ENCODE measurements around the gene HADHA.

HADHA gene

DNA sequence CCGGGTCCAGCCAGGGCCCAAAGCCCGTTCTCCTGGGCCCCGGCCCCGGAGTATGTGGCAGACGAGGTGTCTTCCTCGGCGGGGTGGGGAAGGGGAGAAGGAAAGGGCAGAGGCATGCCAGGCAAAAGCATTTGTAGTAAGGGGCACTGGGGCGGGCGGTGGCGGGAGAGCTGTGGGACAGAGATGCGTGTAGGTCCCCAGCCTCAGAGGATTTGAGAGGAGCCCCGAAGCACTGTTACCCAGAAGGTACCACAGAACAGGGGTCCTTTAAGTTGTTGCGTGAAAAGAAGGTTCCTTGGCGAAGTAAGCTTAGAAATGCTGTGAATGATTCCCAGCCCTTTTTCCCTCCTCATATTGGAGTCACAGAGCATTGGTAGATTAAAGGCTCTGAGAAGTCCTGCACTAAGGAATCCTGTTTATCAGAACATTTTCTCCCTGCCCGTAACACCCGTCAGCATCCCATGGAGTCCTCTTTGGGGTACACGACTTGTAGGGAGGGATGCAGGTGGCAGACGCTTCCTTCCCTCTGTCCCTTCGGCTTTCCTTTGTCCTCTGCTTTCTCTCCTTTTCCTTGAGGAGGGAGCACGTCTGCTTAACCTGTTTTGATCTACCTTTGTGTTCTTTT lies 59.0 kb downstream of the HADHA start:
- Histone ChIP-seq H3K4me1 (ENCODE audit: control insufficient read depth, insufficient read depth, low read length) (no peaks in the 10 kb centered on the region), H3K27ac (ENCODE audit: low read length) (no peak overlapping the region), H3K4me3 (ENCODE audit: low read length) (peak overlapping the region; percentile 40; the same call in 1 of the 2 replicates), H3K36me3 (ENCODE audit: control insufficient read depth, insufficient read depth, low read length) (no peaks in the 10 kb centered on the region), H3K9me3 (ENCODE audit: control insufficient read depth, insufficient read depth, low read length) (no peaks in the 10 kb centered on the region), H3K27me3 (ENCODE audit: control insufficient read depth, insufficient read depth, low read length) (no peaks in the 10 kb centered on the region)
- DNase-seq (ENCODE audit: low read depth, low spot score): no peak
- no CpG with 5 or more reads among the region's 20 CpGs for WGBS (ENCODE audit: insufficient coverage, insufficient read length)

GRCh38 chr2:26184555-26185303 lies 59.7 kb downstream of the HADHA start:
- peak overlapping the region; percentile 40; the same call in 1 of the 2 replicates for H3K4me3 ChIP-seq (ENCODE audit: low read length)
- WGBS (ENCODE audit: insufficient coverage, insufficient read length): no CpG with 5 or more reads among the region's 114 CpGs
- H3K36me3 ChIP-seq (ENCODE audit: control insufficient read depth, insufficient read depth, low read length): no peaks in the 10 kb centered on the region
- H3K27me3 ChIP-seq (ENCODE audit: control insufficient read depth, insufficient read depth, low read length): no peaks in the 10 kb centered on the region
- no peak overlapping the region for H3K27ac ChIP-seq (ENCODE audit: low read length)
- no peaks in the 10 kb centered on the region for H3K9me3 ChIP-seq (ENCODE audit: control insufficient read depth, insufficient read depth, low read length)
- DNase-seq (ENCODE audit: low read depth, low spot score): peak; percentile 81
- H3K4me1 ChIP-seq (ENCODE audit: control insufficient read depth, insufficient read depth, low read length): no peaks in the 10 kb centered on the region

GRCh38 chr2:26184121-26184520 lies 60.3 kb downstream of the HADHA start:
- no peak for DNase-seq (ENCODE audit: low read depth, low spot score)
- Histone ChIP-seq H3K27ac (ENCODE audit: low read length) (no peak overlapping the region), H3K27me3 (ENCODE audit: control insufficient read depth, insufficient read depth, low read length) (no peaks in the 10 kb centered on the region), H3K36me3 (ENCODE audit: control insufficient read depth, insufficient read depth, low read length) (no peaks in the 10 kb centered on the region), H3K9me3 (ENCODE audit: control insufficient read depth, insufficient read depth, low read length) (no peaks in the 10 kb centered on the region), H3K4me3 (ENCODE audit: low read length) (peak overlapping the region; percentile 30; the same call in 1 of the 2 replicates), H3K4me1 (ENCODE audit: control insufficient read depth, insufficient read depth, low read length) (0 out of 2 replicates have a peak, but pooled peaks cover 2% of the 10 kb centered on the region)
- no CpG with 5 or more reads among the region's 34 CpGs for WGBS (ENCODE audit: insufficient coverage, insufficient read length)

DNA sequence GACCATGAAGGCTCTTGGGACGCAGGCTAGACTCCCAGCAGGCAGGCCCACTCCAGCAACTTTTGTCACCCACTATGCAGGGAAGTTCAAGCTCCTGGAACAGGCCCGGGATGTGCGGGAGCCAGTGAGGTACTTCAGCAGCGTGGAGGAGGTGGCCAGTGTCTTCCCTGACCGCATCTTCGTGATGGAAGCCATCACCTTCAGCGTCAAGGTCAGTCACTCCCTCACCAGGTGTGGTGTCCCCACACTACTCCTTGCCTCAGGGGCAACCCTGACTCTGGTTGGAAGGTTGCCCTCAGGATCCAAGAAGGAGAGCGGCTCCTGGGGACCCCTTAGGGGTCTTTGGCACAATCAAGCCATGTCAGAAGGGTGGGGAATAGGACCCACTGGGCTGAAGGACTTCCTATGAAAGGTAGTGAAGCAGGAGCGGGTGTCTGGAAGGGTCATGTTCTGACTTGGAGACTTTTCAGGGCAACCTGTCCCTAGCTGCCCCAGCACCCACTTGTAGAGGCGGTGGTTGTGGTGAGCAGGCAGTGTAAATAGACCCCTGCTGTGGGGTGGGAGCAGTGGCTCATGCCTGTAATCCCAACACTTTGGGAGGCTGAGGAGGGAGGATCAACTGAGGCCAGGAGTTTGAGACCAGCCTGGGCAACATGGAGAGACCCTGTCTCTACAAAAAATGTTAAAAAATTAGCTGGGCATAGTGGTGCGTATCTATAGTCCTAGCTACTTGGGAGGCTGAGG lies 61.4 kb downstream of the HADHA start:
- DNase-seq (ENCODE audit: low read depth, low spot score): no peak
- WGBS (ENCODE audit: insufficient coverage, insufficient read length): no CpG with 5 or more reads among the region's 11 CpGs
- no peaks in the 10 kb centered on the region for H3K36me3 ChIP-seq (ENCODE audit: control insufficient read depth, insufficient read depth, low read length)

DNA sequence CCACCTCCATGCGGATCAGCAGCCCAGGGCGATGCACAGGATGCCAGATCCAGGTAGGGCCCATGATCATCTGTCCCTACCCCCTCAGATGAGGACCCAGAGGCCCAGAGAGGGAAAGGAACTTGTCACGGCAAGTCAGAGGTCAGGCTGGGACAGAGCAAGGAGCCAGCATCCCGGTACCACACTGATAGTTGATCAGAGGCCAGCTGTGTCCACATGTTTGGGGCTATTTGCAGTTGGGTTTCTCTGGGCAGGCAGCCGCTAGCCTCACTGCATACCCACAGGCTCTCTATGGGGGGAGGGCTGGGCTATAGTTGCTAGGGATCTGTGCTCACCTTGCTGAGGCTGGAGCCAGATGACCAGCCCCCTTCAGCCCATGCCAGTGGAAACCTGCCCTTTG lies 62.0 kb downstream of the HADHA start:
- Histone ChIP-seq H3K4me1 (ENCODE audit: control insufficient read depth, insufficient read depth, low read length) (0 out of 2 replicates have a peak, but pooled peaks cover 2% of the 10 kb centered on the region), H3K36me3 (ENCODE audit: control insufficient read depth, insufficient read depth, low read length) (no peaks in the 10 kb centered on the region), H3K27me3 (ENCODE audit: control insufficient read depth, insufficient read depth, low read length) (no peaks in the 10 kb centered on the region), H3K4me3 (ENCODE audit: low read length) (no peak overlapping the region), H3K27ac (ENCODE audit: low read length) (no peak overlapping the region), H3K9me3 (ENCODE audit: control insufficient read depth, insufficient read depth, low read length) (no peaks in the 10 kb centered on the region)
- WGBS (ENCODE audit: insufficient coverage, insufficient read length): no CpG with 5 or more reads among the region's 5 CpGs
- no peak for DNase-seq (ENCODE audit: low read depth, low spot score)

More for the DNA sequence above, 61.4 kb downstream of the HADHA start:
- 0 out of 2 replicates have a peak, but pooled peaks cover 2% of the 10 kb centered on the region for H3K4me1 ChIP-seq (ENCODE audit: control insufficient read depth, insufficient read depth, low read length)
- H3K27ac ChIP-seq (ENCODE audit: low read length): no peak overlapping the region
- no peak overlapping the region for H3K4me3 ChIP-seq (ENCODE audit: low read length)
- no peaks in the 10 kb centered on the region for H3K9me3 ChIP-seq (ENCODE audit: control insufficient read depth, insufficient read depth, low read length)
- no peaks in the 10 kb centered on the region for H3K27me3 ChIP-seq (ENCODE audit: control insufficient read depth, insufficient read depth, low read length)

GRCh38 chr2:26179446-26179913 lies 65.0 kb downstream of the HADHA start:
- H3K36me3 ChIP-seq (ENCODE audit: control insufficient read depth, insufficient read depth, low read length): no peaks in the 10 kb centered on the region; the same call in 1 of the 2 replicates
- WGBS (ENCODE audit: insufficient coverage, insufficient read length): no CpG with 5 or more reads among the region's 12 CpGs
- DNase-seq (ENCODE audit: low read depth, low spot score): no peak
- no peak overlapping the region for H3K27ac ChIP-seq (ENCODE audit: low read length)
- H3K4me3 ChIP-seq (ENCODE audit: low read length): peak overlapping the region; percentile 37; the same call in 1 of the 2 replicates
- peaks cover 5% of the 10 kb centered on the region; the same call in 1 of the 2 replicates for H3K4me1 ChIP-seq (ENCODE audit: control insufficient read depth, insufficient read depth, low read length)
- H3K27me3 ChIP-seq (ENCODE audit: control insufficient read depth, insufficient read depth, low read length): no peaks in the 10 kb centered on the region
- H3K9me3 ChIP-seq (ENCODE audit: control insufficient read depth, insufficient read depth, low read length): no peaks in the 10 kb centered on the region

DNA sequence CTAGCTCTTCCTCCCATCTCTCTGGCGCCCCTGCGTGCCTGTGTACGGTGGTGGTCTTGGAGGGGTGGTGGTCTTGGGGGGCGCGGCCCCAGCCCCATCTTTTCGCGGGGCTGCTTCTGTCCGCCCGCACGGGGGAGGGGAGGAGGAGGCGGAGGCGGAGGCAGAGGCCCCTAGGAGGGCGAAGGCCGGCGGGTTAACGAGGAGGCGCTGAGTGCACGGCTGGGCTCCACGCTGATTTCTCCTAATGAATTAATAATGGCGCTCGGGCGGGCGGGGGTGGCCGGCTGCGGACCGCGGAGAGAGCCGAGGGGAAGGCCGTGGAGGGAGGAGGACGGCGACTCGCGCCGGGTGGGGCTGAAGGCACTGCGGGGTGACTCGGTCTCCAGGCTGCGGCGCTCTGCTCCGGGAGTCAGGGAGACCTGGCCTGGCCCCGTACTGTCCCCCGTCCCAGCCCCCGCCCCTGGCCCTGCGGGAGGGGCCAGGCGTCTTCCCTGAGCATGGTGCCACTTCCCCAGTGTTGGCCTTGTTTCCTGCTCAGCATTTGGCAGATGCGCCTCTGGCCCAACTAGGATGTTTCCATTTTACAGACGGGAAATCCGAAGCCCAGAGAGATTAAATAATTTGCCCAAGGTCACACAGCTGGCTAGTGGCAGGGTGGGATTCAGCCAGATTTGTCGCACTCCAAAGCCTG lies 65.5 kb downstream of the HADHA start:
- Histone ChIP-seq H3K4me3 (ENCODE audit: low read length) (peak overlapping the region; percentile 37; the same call in 1 of the 2 replicates), H3K4me1 (ENCODE audit: control insufficient read depth, insufficient read depth, low read length) (peaks cover 7% of the 10 kb centered on the region; the same call in 1 of the 2 replicates), H3K9me3 (ENCODE audit: control insufficient read depth, insufficient read depth, low read length) (no peaks in the 10 kb centered on the region), H3K27ac (ENCODE audit: low read length) (no peak overlapping the region), H3K36me3 (ENCODE audit: control insufficient read depth, insufficient read depth, low read length) (no peaks in the 10 kb centered on the region; the same call in 1 of the 2 replicates), H3K27me3 (ENCODE audit: control insufficient read depth, insufficient read depth, low read length) (no peaks in the 10 kb centered on the region)
- no peak for DNase-seq (ENCODE audit: low read depth, low spot score)
- WGBS (ENCODE audit: insufficient coverage, insufficient read length): no CpG with 5 or more reads among the region's 48 CpGs

GRCh38 chr2:26178246-26178645 lies 66.2 kb downstream of the HADHA start:
- WGBS (ENCODE audit: insufficient coverage, insufficient read length): no CpG with 5 or more reads among the region's 3 CpGs
- Histone ChIP-seq H3K4me3 (ENCODE audit: low read length) (no peak overlapping the region), H3K27me3 (ENCODE audit: control insufficient read depth, insufficient read depth, low read length) (no peaks in the 10 kb centered on the region), H3K9me3 (ENCODE audit: control insufficient read depth, insufficient read depth, low read length) (no peaks in the 10 kb centered on the region), H3K27ac (ENCODE audit: low read length) (no peak overlapping the region), H3K36me3 (ENCODE audit: control insufficient read depth, insufficient read depth, low read length) (no peaks in the 10 kb centered on the region; the same call in 1 of the 2 replicates), H3K4me1 (ENCODE audit: control insufficient read depth, insufficient read depth, low read length) (peaks cover 7% of the 10 kb centered on the region; the same call in 1 of the 2 replicates)
- DNase-seq (ENCODE audit: low read depth, low spot score): no peak

- H3K36me3 ChIP-seq (ENCODE audit: control insufficient read depth, insufficient read depth, low read length): no peaks in the 10 kb centered on the region; the same call in 1 of the 2 replicates
- H3K4me3 ChIP-seq (ENCODE audit: low read length): no peak overlapping the region
- WGBS (ENCODE audit: insufficient coverage, insufficient read length): no CpG with 5 or more reads among the region's 7 CpGs
- no peaks in the 10 kb centered on the region for H3K9me3 ChIP-seq (ENCODE audit: control insufficient read depth, insufficient read depth, low read length)
- no peak for DNase-seq (ENCODE audit: low read depth, low spot score)
- H3K27me3 ChIP-seq (ENCODE audit: control insufficient read depth, insufficient read depth, low read length): no peaks in the 10 kb centered on the region
- peaks cover 7% of the 10 kb centered on the region; the same call in 1 of the 2 replicates for H3K4me1 ChIP-seq (ENCODE audit: control insufficient read depth, insufficient read depth, low read length)
- H3K27ac ChIP-seq (ENCODE audit: low read length): no peak overlapping the region
These were observed 67.3 kb downstream of the HADHA start for GRCh38 chr2:26177122-26177521.
